ENCODE results near the gene COPE.

- TF ChIP-seq POLR2A (IDR thresholded peaks at IDR 0.05): no peak
- no peak for TF ChIP-seq CTCF (IDR thresholded peaks at IDR 0.05)
These were observed 66.5 kb downstream of the COPE start for GRCh38 chr19:18852648-18853047.

All from testis (tissue), 2 donors.